Activated T-helper 1 cell treated with Interleukin-2 at 50 U/mL for 16 hours (primary cell): ENCODE results near the gene NUBPL.
"Not testable (repeated sequence)": the region's sequence is repeated elsewhere in the genome, so short reads cannot be mapped to it uniquely, and the experiment has no call there.

Experiments
- DNase-seq: peaks from one replicate; pipeline ENCODE4 v3.0.0-alpha.2; 2020; ENCODE audit warnings: low read depth

Gene NUBPL

GRCh38 chr14:31746326-31746725, 185.1 kb downstream of the NUBPL start:
- no peak for DNase-seq

- no peak for DNase-seq
Measured at GRCh38 chr14:31749275-31749674, 188.1 kb downstream of the NUBPL start.

- DNase-seq = not testable (repeated sequence)
Measured at GRCh38 chr14:31751047-31751446, 189.8 kb downstream of the NUBPL start.

- no peak for DNase-seq
Measured at GRCh38 chr14:31752867-31753661, 191.9 kb downstream of the NUBPL start.

GRCh38 chr14:31758941-31759340, 197.7 kb downstream of the NUBPL start:
- no peak for DNase-seq

GRCh38 chr14:31760277-31760676, 199.1 kb downstream of the NUBPL start:
- DNase-seq = no peak

GRCh38 chr14:31761325-31761724, 200.1 kb downstream of the NUBPL start:
- DNase-seq = no peak

GRCh38 chr14:31763041-31763440, 201.8 kb downstream of the NUBPL start:
- DNase-seq = no peak

- no peak for DNase-seq
Measured at GRCh38 chr14:31766315-31766892, 205.2 kb downstream of the NUBPL start.

GRCh38 chr14:31768355-31768754, 207.2 kb downstream of the NUBPL start:
- no peak for DNase-seq

- no peak for DNase-seq
Measured at GRCh38 chr14:31770271-31770670, 209.1 kb downstream of the NUBPL start.

GRCh38 chr14:31774567-31774966, 213.4 kb downstream of the NUBPL start:
- DNase-seq = no peak

GRCh38 chr14:31777312-31777711, 216.1 kb downstream of the NUBPL start:
- no peak for DNase-seq

GRCh38 chr14:31781578-31781977, 220.4 kb downstream of the NUBPL start:
- no peak for DNase-seq

GRCh38 chr14:31785574-31785973, 224.4 kb downstream of the NUBPL start:
- no peak for DNase-seq

- DNase-seq = no peak
Measured at GRCh38 chr14:31787377-31787776, 226.2 kb downstream of the NUBPL start.

- no peak for DNase-seq
Measured at GRCh38 chr14:31788340-31788739, 227.1 kb downstream of the NUBPL start.

GRCh38 chr14:31792726-31793125, 231.5 kb downstream of the NUBPL start:
- no peak for DNase-seq

GRCh38 chr14:31797946-31798345, 236.7 kb downstream of the NUBPL start:
- not testable (repeated sequence) for DNase-seq

GRCh38 chr14:31802838-31803237, 241.6 kb downstream of the NUBPL start:
- no peak for DNase-seq

- DNase-seq = no peak
Measured at GRCh38 chr14:31806249-31806648, 245.0 kb downstream of the NUBPL start.

GRCh38 chr14:31811693-31812628, 250.8 kb downstream of the NUBPL start:
- not testable (repeated sequence) for DNase-seq
